HL-60 (cell line): ENCODE results near the gene CAMTA1.

Source experiments
- DNase-seq, 2 experiments: peaks; one replicate each; pipeline ENCODE4 v3.0.0-alpha.2; 2010 to 2020; ENCODE audit warnings: low read depth in 1 of 2, low spot score in 1 of 2
- H3K27ac ChIP-seq: fragments of 250-450 bp; sonication (Bioruptor Pico); replicated peaks from 2 replicates; pipeline ENCODE4 v1.5.1; 2020; ENCODE audit warnings: mild to moderate bottlenecking, moderate library complexity
- H3K27me3 ChIP-seq: fragments of 250-450 bp; sonication (Bioruptor Pico); 2 replicates; pipeline ENCODE4 v1.5.1; 2021; ENCODE audit warnings: mild to moderate bottlenecking, moderate library complexity; ENCODE audit not compliant: insufficient read depth, poor library complexity, severe bottlenecking
- H3K4me3 ChIP-seq: replicated peaks from 2 replicates; pipeline ENCODE4 v1.5.1; 2011; ENCODE audit warnings: mild to moderate bottlenecking, control low read depth, low read length; ENCODE audit not compliant: insufficient read depth
- GABPA ChIP-seq: IDR thresholded peaks from 2 replicates; pipeline ENCODE4 v1.6.1; 2012; ENCODE audit warnings: low read depth
- POLR2AphosphoS5 ChIP-seq: IDR thresholded peaks from 2 replicates; pipeline ENCODE4 v1.6.1; 2012; ENCODE audit warnings: low read depth
- SPI1 ChIP-seq: IDR thresholded peaks from 2 replicates; pipeline ENCODE4 v1.6.1; 2012; ENCODE audit warnings: low read depth, mild to moderate bottlenecking, borderline replicate concordance
- TF ChIP-seq, protein P1 (sequence below): IDR thresholded peaks from one replicate; pipeline ENCODE4 v1.5.1; 2011; ENCODE audit warnings: low read length, control low read depth, inconsistent platforms; ENCODE audit not compliant: insufficient read depth
- TF ChIP-seq, protein P2 (sequence below): IDR thresholded peaks from 2 replicates; pipeline ENCODE4 v1.6.1; 2012; ENCODE audit warnings: low read depth; ENCODE audit not compliant: insufficient replicate concordance

Gene CAMTA1

DNA sequence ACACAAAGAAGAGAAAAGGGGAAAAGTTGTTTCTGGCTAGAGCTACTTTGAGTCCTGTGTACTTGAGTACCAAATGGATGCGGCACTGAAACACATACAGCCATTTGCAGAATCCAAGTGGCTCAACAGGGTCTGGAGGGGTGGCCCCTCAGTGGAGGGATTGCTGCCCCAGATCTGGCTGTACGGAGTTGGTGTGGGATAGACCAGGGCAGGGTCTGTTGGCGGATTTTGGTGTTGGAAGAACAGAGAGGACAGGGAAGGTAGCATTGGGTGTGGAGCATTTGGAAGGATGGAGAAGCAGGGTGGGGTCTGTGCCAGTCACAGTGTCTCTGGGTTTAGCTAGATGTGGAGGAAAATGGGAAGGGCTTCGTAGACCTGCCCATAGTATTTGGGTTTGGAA lies 220.5 kb downstream of the CAMTA1 start:
- H3K27me3 ChIP-seq: no peaks in the 10 kb centered on the region
- H3K27ac ChIP-seq: no peak overlapping the region
- TF ChIP-seq, protein P1, sequence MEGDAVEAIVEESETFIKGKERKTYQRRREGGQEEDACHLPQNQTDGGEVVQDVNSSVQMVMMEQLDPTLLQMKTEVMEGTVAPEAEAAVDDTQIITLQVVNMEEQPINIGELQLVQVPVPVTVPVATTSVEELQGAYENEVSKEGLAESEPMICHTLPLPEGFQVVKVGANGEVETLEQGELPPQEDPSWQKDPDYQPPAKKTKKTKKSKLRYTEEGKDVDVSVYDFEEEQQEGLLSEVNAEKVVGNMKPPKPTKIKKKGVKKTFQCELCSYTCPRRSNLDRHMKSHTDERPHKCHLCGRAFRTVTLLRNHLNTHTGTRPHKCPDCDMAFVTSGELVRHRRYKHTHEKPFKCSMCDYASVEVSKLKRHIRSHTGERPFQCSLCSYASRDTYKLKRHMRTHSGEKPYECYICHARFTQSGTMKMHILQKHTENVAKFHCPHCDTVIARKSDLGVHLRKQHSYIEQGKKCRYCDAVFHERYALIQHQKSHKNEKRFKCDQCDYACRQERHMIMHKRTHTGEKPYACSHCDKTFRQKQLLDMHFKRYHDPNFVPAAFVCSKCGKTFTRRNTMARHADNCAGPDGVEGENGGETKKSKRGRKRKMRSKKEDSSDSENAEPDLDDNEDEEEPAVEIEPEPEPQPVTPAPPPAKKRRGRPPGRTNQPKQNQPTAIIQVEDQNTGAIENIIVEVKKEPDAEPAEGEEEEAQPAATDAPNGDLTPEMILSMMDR: no peak
- TF ChIP-seq POLR2AphosphoS5: no peak
- TF ChIP-seq, protein P2, sequence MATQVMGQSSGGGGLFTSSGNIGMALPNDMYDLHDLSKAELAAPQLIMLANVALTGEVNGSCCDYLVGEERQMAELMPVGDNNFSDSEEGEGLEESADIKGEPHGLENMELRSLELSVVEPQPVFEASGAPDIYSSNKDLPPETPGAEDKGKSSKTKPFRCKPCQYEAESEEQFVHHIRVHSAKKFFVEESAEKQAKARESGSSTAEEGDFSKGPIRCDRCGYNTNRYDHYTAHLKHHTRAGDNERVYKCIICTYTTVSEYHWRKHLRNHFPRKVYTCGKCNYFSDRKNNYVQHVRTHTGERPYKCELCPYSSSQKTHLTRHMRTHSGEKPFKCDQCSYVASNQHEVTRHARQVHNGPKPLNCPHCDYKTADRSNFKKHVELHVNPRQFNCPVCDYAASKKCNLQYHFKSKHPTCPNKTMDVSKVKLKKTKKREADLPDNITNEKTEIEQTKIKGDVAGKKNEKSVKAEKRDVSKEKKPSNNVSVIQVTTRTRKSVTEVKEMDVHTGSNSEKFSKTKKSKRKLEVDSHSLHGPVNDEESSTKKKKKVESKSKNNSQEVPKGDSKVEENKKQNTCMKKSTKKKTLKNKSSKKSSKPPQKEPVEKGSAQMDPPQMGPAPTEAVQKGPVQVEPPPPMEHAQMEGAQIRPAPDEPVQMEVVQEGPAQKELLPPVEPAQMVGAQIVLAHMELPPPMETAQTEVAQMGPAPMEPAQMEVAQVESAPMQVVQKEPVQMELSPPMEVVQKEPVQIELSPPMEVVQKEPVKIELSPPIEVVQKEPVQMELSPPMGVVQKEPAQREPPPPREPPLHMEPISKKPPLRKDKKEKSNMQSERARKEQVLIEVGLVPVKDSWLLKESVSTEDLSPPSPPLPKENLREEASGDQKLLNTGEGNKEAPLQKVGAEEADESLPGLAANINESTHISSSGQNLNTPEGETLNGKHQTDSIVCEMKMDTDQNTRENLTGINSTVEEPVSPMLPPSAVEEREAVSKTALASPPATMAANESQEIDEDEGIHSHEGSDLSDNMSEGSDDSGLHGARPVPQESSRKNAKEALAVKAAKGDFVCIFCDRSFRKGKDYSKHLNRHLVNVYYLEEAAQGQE: no peak
- H3K4me3 ChIP-seq: no peak overlapping the region
- no peak for DNase-seq

DNA sequence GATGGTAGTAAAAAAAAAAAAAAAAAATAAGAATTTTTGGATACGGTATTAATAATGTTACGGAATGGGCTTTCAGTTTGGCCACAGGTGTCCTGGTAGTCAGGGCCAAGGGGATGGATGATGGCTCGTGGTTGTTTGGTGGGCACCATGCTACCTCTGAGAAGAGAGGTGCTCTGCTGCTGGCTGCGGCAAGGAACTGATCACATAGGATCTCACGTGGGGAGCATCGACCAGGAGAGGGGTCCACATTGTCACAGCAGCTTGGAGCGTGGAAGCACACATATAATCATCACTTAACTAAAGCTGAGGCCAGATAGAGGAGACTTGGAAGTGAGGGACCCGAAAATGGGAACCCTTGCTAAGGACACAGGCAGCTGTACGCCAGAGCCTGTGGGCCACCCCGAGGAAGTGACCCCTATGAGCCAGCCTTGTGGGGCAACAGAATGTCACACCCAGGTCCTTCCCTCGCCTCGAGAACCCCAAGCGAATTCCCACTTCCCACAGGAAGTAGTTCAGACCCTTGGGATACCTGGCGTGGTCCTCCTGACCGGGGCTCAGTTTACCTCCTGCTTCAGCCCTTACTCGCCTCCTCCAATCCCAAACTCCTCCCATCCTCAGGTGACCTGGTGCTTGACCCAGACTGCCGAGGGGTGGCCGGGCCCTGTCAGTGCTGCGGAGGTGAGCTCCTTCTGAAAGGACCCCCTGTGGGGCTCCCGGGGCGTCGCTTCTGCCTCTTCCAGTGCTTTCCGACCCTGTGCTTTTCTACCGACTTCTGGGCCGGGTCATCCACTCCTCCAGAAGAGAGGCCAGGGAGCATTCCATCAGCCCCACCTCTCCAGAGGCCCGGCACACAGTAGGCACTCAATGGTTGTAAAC lies 222.0 kb downstream of the CAMTA1 start:
- Histone ChIP-seq H3K27ac (no peak overlapping the region), H3K27me3 (no peaks in the 10 kb centered on the region), H3K4me3 (no peak overlapping the region)
- no peak for DNase-seq
- TF ChIP-seq SPI1 (no peak), GABPA (no peak), POLR2AphosphoS5 (no peak)
- TF ChIP-seq, protein P1: no peak
- TF ChIP-seq, protein P2: no peak

DNA sequence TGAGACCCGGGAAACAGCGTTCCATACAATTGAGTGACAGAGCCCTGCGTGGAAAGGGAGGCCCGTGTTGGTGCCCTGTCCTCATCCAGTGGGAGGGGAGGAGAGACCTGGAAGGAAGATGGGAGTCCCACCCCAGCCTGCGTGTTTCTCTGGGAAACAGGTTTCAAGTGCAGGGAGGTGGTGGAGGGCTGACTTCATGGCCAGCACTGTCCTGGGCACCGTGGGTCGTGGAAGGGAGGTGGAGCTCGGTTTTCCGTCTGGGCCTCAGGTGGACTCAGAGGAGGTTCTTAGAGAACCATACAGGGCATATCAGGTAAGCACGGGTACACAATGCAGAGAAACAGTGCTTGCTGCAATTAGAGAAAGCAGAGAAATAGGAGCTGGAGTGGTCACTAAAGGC lies 222.6 kb downstream of the CAMTA1 start:
- no peaks in the 10 kb centered on the region for H3K27me3 ChIP-seq
- H3K4me3 ChIP-seq: no peak overlapping the region
- no peak for DNase-seq
- TF ChIP-seq POLR2AphosphoS5 (no peak), GABPA (no peak), SPI1 (no peak)
- TF ChIP-seq, protein P1: no peak
- TF ChIP-seq, protein P2: no peak
- H3K27ac ChIP-seq: no peak overlapping the region
